NT2/D1 (cell line): Measurements from ENCODE around the gene TMEM147.

Source experiments
- YY1 ChIP-seq: IDR thresholded peaks from 2 replicates; pipeline ENCODE4 v1.6.1; 2011; ENCODE audit not compliant: insufficient read length, insufficient read depth
- ZNF274 ChIP-seq: IDR thresholded peaks from 2 replicates; pipeline ENCODE4 v1.6.1; 2011; ENCODE audit warnings: mild to moderate bottlenecking, low read depth, low read length

- TF ChIP-seq YY1 (no peak), ZNF274 (no peak)
Measured at GRCh38 chr19:35519291-35519690, 26.1 kb upstream of the TMEM147 start.
